ENCODE measurements around the gene CCDC192. TPM values are rescaled to one million over a fixed set of nuclear protein-coding genes. Genes with fewer than 3 reads are reported as not detected.

The CCDC192 gene
- total RNA-seq, 1 donor from 2014 or later = 1.3 TPM

GRCh38 chr5:127826011-127826410, 122.8 kb downstream of the CCDC192 start:
- no peaks in the 10 kb centered on the region for H3K27me3 Mint-ChIP-seq (ENCODE audit: low read depth)
- TF ChIP-seq, protein P1, sequence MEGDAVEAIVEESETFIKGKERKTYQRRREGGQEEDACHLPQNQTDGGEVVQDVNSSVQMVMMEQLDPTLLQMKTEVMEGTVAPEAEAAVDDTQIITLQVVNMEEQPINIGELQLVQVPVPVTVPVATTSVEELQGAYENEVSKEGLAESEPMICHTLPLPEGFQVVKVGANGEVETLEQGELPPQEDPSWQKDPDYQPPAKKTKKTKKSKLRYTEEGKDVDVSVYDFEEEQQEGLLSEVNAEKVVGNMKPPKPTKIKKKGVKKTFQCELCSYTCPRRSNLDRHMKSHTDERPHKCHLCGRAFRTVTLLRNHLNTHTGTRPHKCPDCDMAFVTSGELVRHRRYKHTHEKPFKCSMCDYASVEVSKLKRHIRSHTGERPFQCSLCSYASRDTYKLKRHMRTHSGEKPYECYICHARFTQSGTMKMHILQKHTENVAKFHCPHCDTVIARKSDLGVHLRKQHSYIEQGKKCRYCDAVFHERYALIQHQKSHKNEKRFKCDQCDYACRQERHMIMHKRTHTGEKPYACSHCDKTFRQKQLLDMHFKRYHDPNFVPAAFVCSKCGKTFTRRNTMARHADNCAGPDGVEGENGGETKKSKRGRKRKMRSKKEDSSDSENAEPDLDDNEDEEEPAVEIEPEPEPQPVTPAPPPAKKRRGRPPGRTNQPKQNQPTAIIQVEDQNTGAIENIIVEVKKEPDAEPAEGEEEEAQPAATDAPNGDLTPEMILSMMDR (conservative IDR thresholded peaks at IDR 0.05) = no peak
- H3K27ac Mint-ChIP-seq (ENCODE audit: unreplicated experiment) = no peak overlapping the region
- H3K4me3 Mint-ChIP-seq = no peak overlapping the region
- DNase-seq (ENCODE audit: low read depth, low spot score) = no peak
- peaks cover 7% of the 10 kb centered on the region for H3K9me3 Mint-ChIP-seq
- peaks cover 21% of the 10 kb centered on the region for H3K4me1 Mint-ChIP-seq
- no peaks in the 10 kb centered on the region for H3K36me3 Mint-ChIP-seq (ENCODE audit: low read depth)

- DNase-seq (ENCODE audit: low read depth, low spot score) = no peak
- Mint-ChIP-seq H3K36me3 (ENCODE audit: low read depth) (no peaks in the 10 kb centered on the region), H3K9me3 (peaks cover 3% of the 10 kb centered on the region), H3K27me3 (ENCODE audit: low read depth) (no peaks in the 10 kb centered on the region), H3K4me1 (peaks cover 22% of the 10 kb centered on the region), H3K4me3 (no peak overlapping the region), H3K27ac (ENCODE audit: unreplicated experiment) (no peak overlapping the region)
- TF ChIP-seq, protein P1 (conservative IDR thresholded peaks at IDR 0.05) = no peak
Measured at GRCh38 chr5:127827451-127827850, 124.3 kb downstream of the CCDC192 start.

- Mint-ChIP-seq H3K4me3 (no peak overlapping the region), H3K4me1 (peaks cover 16% of the 10 kb centered on the region), H3K9me3 (peaks cover 3% of the 10 kb centered on the region), H3K27ac (ENCODE audit: unreplicated experiment) (no peak overlapping the region), H3K27me3 (ENCODE audit: low read depth) (no peaks in the 10 kb centered on the region), H3K36me3 (ENCODE audit: low read depth) (no peaks in the 10 kb centered on the region)
- TF ChIP-seq, protein P1 (conservative IDR thresholded peaks at IDR 0.05) = no peak
- no peak for DNase-seq (ENCODE audit: low read depth, low spot score)
Measured at GRCh38 chr5:127830157-127830556, 127.0 kb downstream of the CCDC192 start.

GRCh38 chr5:127830829-127831598, 127.8 kb downstream of the CCDC192 start:
- H3K4me1 Mint-ChIP-seq = peaks cover 18% of the 10 kb centered on the region
- TF ChIP-seq, protein P1 (conservative IDR thresholded peaks at IDR 0.05) = no peak
- DNase-seq (ENCODE audit: low read depth, low spot score) = no peak
- no peaks in the 10 kb centered on the region for H3K27me3 Mint-ChIP-seq (ENCODE audit: low read depth)
- peaks cover 7% of the 10 kb centered on the region for H3K9me3 Mint-ChIP-seq
- H3K4me3 Mint-ChIP-seq = no peak overlapping the region
- peaks cover 5% of the 10 kb centered on the region for H3K36me3 Mint-ChIP-seq (ENCODE audit: low read depth)
- no peak overlapping the region for H3K27ac Mint-ChIP-seq (ENCODE audit: unreplicated experiment)

- DNase-seq (ENCODE audit: low read depth, low spot score) = no peak
- Mint-ChIP-seq H3K27me3 (ENCODE audit: low read depth) (no peaks in the 10 kb centered on the region), H3K4me3 (no peak overlapping the region), H3K27ac (ENCODE audit: unreplicated experiment) (no peak overlapping the region), H3K4me1 (peaks cover 18% of the 10 kb centered on the region), H3K36me3 (ENCODE audit: low read depth) (peaks cover 5% of the 10 kb centered on the region), H3K9me3 (peaks cover 7% of the 10 kb centered on the region)
- TF ChIP-seq, protein P1 (conservative IDR thresholded peaks at IDR 0.05) = no peak
Measured at GRCh38 chr5:127832067-127832466, 128.9 kb downstream of the CCDC192 start.
